HG03159 (cell line): Measurements from ENCODE around the gene CIAO2A.
"Not testable (repeated sequence)": the region's sequence is repeated elsewhere in the genome, so short reads cannot be mapped to it uniquely, and the experiment has no call there.

Source experiments
- ATAC-seq: cut with Tn5 transposase; IDR thresholded peaks from one replicate; pipeline ENCODE4 v1.9.1; 2021; ENCODE audit warnings: mild to moderate bottlenecking, moderate library complexity; ENCODE audit not compliant: unreplicated experiment

The CIAO2A gene

DNA sequence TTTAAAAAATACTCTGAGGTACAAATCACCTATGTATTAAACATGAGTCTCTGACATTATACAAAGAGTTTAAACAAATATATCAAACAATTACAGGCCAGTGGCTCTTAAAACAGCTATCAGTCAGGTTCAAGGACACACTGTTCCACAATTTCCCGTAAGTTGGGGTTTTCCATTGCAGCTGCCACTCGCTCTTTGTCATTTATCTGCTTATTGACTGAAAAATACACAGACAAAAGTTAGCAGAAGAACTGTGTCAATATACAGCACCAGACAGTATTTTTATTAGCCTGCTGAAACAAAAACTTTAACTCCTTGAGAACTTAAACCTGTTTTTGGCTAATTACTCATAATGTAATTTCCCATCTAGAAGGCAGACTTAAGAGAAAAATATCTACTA is 20.8 kb downstream of the CIAO2A start:
- ATAC-seq, result no peak

GRCh38 chr15:64071931-64072765 is 21.5 kb downstream of the CIAO2A start:
- ATAC-seq, result no peak

DNA sequence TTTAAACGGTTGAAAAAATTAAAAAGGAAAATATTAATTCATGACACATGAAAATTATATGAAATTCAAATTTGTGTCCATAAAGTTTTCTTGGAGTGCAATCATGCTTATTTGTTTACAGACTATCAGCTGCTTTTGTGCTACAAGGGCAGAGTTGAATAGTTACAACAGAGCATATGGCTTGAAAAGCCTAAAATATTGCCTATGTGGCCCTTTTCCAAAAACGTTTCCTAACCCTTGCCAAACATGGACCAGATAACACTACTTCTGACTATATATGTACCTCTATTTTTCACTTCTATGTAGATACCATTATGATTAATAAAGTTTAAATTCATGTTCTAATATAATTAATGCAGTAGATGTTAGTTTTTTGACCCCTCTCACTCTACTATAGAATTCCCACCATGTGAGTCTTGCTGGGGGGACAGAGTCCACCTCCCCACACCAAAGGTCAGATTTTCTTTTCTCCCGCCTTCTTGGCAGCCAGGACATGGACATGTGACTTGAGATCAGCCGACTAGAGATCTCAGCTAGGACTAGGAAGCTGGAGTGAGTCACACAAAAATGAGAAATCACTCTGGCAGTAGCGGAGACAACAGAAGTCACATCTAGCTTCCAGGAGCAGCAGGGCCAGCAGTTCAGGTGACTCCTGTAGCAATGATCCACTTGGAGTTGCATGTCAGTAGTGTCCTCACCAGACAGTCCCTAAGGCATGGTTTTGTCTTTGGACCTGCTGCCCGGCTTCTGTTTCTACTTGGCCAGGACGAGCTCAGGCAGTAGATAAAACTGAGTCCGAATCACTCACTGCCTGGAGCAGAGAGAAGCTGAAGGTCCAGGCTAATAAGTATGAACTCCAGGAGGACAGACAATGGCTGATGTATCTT is 22.4 kb downstream of the CIAO2A start:
- ATAC-seq, result no peak

DNA sequence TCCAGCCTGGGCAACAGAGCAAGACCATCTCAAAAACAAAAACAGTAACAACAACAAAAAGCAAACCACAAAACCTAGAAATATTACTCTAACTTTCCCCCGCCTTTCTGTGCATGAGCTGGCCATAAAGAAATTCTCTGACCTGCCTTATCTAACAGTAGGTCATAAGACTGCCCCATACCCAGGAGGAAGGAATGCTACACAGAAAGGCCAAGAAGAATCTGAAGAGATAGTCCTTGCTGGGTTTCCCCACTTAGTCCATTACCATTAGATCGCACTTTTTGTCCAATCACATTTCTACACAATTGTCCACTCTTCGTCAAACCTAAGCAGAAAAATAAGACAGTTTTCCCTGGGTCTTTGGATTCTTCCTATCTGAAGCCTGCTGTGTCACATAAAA is 23.5 kb downstream of the CIAO2A start:
- no peak for ATAC-seq

GRCh38 chr15:64068133-64068532 is 25.5 kb downstream of the CIAO2A start:
- ATAC-seq, result no peak

DNA sequence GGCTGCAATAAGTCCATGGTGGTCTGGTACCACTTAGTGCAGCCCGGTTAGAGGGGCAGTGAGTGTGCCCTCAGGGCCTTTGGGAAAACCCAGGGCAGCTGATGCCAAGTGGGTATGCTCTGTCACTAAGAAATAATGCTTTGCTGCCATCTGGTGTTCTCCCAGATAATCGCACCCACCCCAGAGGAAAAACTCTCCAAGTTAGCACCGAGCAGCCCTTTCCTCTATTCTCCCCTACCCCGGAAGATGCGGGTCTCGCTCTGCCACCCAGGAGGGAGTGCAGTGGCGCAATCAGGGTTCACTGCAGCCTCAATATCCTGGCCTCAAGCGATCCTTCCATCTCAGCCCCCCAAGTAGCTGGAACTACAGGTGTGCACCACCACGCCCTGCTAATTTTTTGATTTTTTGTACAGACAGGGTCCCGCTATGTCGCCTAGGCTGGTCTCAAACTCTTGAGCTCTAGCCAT is 26.0 kb downstream of the CIAO2A start:
- no peak for ATAC-seq

DNA sequence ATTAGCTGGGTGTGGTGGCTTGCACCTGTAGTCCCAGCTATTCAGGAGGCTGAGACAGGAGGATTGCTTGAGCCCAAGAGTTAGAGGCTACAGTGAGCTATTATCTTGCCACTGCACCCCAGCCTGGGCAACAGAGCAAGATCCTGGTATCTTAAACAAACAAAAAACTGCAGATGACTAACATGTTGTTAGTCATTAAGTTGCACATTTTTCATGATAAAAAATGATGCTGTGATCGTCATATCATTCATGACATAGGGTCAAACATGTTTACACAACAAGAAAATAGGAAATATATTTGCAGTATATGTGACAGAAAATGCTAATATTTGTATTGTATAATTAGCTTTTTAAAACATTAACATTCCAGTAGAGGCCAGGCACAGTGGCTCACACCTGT is 27.2 kb downstream of the CIAO2A start:
- ATAC-seq, result no peak

GRCh38 chr15:64060716-64061115 is 32.9 kb downstream of the CIAO2A start:
- ATAC-seq, result no peak

GRCh38 chr15:64059104-64059503 is 34.5 kb downstream of the CIAO2A start:
- ATAC-seq, result not testable (repeated sequence)

GRCh38 chr15:64058279-64058678 is 35.4 kb downstream of the CIAO2A start:
- ATAC-seq, result no peak

GRCh38 chr15:64053674-64054073 is 40.0 kb downstream of the CIAO2A start:
- not testable (repeated sequence) for ATAC-seq

GRCh38 chr15:64052925-64053491 is 40.6 kb downstream of the CIAO2A start:
- no peak for ATAC-seq

DNA sequence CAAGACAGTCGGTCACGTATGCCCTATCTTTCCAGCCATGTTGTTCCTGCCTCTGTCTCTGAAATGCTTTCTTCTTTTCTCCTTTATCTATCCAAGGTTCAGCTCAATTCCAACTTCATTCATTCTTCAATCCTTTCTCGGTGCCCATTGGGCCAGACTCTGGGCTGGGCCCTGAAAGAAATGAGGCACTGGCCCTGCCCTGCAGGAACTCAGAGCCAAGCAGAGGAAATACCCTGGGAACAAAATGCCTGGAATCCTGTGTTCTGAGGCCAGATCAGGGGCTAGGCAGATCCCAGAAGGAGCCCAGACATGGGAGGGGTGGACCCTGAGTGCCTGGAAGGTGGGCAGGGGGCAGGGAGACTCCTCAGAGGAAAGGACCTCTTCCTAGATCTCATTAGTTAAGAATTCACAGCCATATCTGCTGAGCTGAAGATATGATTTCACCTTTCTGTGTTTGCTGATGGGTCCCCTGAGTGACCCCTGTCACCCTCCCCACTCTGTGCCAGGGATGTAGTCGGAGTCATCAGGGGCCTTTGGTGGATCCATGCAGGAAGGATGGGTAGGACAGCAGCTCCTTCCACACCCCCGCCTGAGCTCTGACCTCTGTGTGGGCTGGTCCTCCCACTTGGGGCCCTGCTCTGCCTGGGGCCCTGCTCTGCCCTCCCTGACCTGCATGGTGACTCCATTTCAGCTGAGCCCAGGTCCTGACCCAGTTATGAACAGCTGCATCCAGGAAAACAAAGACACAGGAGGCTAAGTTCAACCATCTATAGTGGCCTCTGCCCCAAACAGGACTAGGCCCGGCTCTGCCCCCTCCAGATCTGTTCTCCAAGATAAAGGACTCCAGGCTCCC is 42.0 kb downstream of the CIAO2A start:
- no peak for ATAC-seq

DNA sequence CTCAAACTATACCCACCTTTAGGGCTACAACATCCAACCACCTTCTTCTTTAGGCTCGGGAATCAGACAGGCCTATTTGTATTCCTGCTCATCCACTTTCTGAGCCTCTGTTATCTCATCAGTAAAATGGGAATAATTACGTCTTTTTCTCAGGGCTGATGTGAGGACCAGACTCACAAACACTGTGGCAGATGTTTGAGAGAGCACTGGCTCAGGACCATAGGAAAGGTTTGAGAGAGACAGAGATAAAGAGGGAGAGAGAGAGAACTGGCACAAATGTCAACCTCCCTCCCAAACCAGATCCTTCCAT is 42.6 kb downstream of the CIAO2A start:
- ATAC-seq, result no peak

DNA sequence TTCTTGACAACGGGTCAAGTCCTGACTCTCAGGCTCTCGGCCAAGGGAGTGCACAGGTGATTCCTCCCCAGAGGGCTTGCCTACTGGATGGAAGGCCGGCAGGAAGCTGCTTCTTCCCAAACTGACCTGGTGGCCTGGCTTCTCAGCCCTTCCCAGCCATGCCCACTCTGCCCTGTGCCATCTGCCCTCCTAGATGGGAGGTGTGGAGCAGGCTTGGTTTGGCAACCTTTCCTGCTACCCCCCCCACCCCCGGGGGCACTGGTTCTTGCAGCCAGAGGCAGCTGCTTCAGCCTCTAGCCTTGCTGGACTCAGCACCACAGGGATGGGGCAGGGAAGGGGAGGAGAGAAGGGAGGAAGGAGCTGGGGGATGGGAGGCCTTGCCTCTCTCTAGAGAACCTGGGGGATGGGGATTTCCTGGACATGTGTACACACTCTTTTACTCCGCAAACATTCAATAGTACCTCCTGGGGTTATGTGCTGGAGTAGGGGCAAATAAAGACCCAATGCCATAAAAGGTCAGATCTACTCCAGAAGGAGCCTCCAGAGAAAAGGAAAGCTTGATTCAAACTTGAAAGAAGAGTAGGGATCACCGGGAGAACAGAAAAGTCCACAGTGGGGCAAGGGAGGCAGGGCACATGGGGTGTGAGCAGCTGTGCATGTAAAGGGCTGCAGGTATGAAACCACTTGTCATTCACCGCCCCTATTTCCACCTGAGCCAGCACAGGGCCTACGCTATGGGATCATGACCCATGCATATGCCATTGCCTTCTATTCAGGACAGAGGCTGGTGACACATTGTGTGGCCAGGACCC is 43.2 kb downstream of the CIAO2A start:
- ATAC-seq, result no peak

DNA sequence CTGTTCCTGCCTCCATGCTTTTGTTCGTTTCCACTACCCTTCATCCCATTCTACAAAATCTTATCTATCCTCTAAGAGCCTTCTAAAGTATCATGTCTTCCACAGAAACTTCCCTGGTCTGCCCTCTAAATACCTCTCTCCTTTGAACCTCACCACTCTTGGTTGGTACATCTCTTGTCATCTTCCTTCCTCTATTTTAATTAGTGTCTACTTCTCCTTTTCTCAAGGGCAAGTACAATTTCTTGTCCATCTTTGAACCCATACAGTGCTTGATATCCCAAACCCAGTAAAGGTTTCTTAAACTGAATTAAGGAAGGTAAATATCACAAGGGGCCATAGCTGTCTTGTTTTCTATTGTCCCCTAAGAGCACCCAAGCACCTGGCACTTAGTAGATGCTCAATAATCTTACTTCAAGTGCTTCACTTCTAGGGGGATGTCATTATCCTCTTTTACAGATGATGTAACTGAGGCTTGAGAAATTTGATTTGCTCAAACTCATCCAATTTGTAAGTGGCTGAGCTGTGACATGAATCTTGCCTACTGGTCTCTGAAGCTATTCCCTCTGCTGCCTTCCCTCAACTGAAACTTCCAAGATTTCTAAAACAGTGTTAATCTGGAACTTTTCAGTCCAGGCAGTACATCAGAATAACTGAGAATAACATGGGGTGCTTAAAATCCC is 44.7 kb downstream of the CIAO2A start:
- no peak for ATAC-seq

DNA sequence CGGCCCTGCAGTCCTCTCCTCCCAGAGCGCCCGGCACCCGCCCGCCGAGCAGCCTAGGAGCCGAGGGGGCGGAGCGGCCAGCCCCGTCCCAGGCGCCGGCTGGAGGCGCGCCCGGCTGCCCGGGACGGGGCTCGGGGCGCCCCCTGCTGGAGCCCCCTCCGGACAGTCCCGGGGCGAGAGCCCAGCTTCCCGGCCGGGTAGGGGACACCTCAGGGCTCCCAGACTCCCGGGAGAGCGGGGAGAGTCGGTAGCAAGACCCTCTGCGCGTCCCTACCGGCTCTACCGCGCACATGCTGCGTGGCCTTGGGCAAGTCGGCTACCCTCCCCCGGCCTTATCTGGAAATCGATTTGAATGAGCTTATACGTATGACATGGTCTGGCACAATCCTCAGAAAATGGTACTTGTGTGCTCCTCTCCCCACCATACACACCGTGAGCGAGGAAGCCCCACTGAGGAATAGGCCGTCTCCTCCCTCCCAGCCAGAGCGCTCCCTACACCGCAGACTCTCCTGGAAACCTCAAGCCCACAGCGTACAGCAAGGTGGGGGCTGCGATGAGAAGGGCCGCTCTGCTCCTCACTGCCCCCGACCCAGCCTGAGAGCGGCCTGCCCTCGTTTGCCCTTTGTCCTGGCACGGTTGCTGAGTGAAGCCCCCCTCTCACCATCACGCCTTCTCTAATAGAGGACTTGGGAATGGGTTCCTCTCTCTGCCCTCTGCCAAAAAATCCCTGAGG is 47.1 kb downstream of the CIAO2A start, which contains the start of gene DAPK2:
Gene DAPK2 (minus strand): TSS at position 65 of the 733 bp plus-strand sequence. CDS start 6,224 bp downstream, outside the sequence.
- no peak for ATAC-seq

- ATAC-seq, result no peak
These were observed 47.7 kb downstream of the CIAO2A start for GRCh38 chr15:64045774-64046420.
